Measurements from ENCODE around the gene POLD4. TPM values are rescaled to one million over a fixed set of nuclear protein-coding genes. Genes with fewer than 3 reads are reported as not detected.

The POLD4 gene
- polyA plus RNA-seq, 3 donors, result 116 to 188 (median 169) TPM

Other genes with a start within 250 kb of the POLD4 start
- 10 to 100 TPM; 14.9 to 36.4 (median 34.0) TPM for gene KDM2A, start 234.3 kb downstream of the POLD4 start, polyA plus RNA-seq
- 10 to 100 TPM; 26.8 to 70.1 (median 50.6) TPM for gene GRK2, start 87.1 kb downstream of the POLD4 start, polyA plus RNA-seq
- 10 to 100 TPM; 13.0 to 48.7 (median 23.5) TPM for gene ANKRD13D, start 64.2 kb downstream of the POLD4 start, polyA plus RNA-seq
- 10 to 100 TPM; 12.3 to 14.8 (median 13.0) TPM for gene SSH3, start 50.0 kb downstream of the POLD4 start, polyA plus RNA-seq
- gene CLCF1, start 20.1 kb upstream of the POLD4 start, polyA plus RNA-seq, result 10 to 100 TPM in 1 of 3 donors, 1 to 10 TPM in 2; 2.7 to 17.4 (median 9.9) TPM
- 10 to 100 TPM in 2 of 3 donors, 1 to 10 TPM in 1; 9.8 to 15.3 (median 10.2) TPM for gene RAD9A, start 38.4 kb upstream of the POLD4 start, polyA plus RNA-seq
- 10 to 100 TPM; 82.3 to 97.8 (median 93.6) TPM for gene PPP1CA, start 48.3 kb upstream of the POLD4 start, polyA plus RNA-seq
- gene TBC1D10C, start 50.5 kb upstream of the POLD4 start, polyA plus RNA-seq, result 1 to 10 TPM; 2.2 to 6.6 (median 2.4) TPM
- 1 to 10 TPM in 2 of 3 donors, under 1 TPM in 1; 0.32 to 2.6 (median 2.1) TPM for gene CARNS1, start 62.1 kb upstream of the POLD4 start, polyA plus RNA-seq
- 10 to 100 TPM; 32.7 to 39.5 (median 35.4) TPM for gene RPS6KB2, start 74.9 kb upstream of the POLD4 start, polyA plus RNA-seq
- 1 to 10 TPM; 2.9 to 8.0 (median 4.1) TPM for gene PTPRCAP, start 84.1 kb upstream of the POLD4 start, polyA plus RNA-seq
- gene CORO1B, start 89.9 kb upstream of the POLD4 start, polyA plus RNA-seq, result 10 to 100 TPM; 60.3 to 79.0 (median 63.4) TPM
- not detected for gene GPR152, start 99.2 kb upstream of the POLD4 start, polyA plus RNA-seq
- gene CABP4, start 101.8 kb upstream of the POLD4 start, polyA plus RNA-seq, result 1 to 10 TPM in 2 of 3 donors, under 1 TPM in 1; 0.28 to 8.4 (median 1.5) TPM
- gene TMEM134, start 115.7 kb upstream of the POLD4 start, polyA plus RNA-seq, result 100 to 1,000 TPM in 2 of 3 donors, 10 to 100 TPM in 1; 42.6 to 117 (median 104) TPM
- gene AIP, start 129.5 kb upstream of the POLD4 start, polyA plus RNA-seq, result 10 to 100 TPM; 52.0 to 93.9 (median 58.1) TPM
- 10 to 100 TPM; 11.5 to 22.8 (median 11.7) TPM for gene PITPNM1, start 151.8 kb upstream of the POLD4 start, polyA plus RNA-seq
- gene CDK2AP2, start 154.6 kb upstream of the POLD4 start, polyA plus RNA-seq, result 10 to 100 TPM; 64.4 to 78.2 (median 64.5) TPM
- gene CABP2, start 169.9 kb upstream of the POLD4 start, polyA plus RNA-seq, result not detected
- 100 to 1,000 TPM; 324 to 594 (median 489) TPM for gene GSTP1, start 230.3 kb upstream of the POLD4 start, polyA plus RNA-seq

All from adipose tissue (tissue), 3 donors.